Sigmoid colon (tissue), 7 donors: ENCODE measurements around the gene GSAP. TPM values are rescaled to one million over a fixed set of nuclear protein-coding genes. Genes with fewer than 3 reads are reported as not detected.

Source experiments
- DNase-seq: peaks from one replicate; pipeline ENCODE4 v3.0.0-alpha.2; 2019
- H3K27ac ChIP-seq, 4 donors: fragments of 200-600 bp; sonication (generic); one replicate each; pipeline ENCODE4 v1.5.1; 2016 to 2019; ENCODE audit warnings: mild to moderate bottlenecking in 1 of 4
- H3K27me3 ChIP-seq, 3 donors: fragments of 200-600 bp; sonication (generic); one replicate each; pipeline ENCODE4 v1.5.1; 2019; ENCODE audit warnings: mild to moderate bottlenecking in 1 of 3
- H3K36me3 ChIP-seq, 4 donors: fragments of 200-600 bp; sonication (generic); one replicate each; pipeline ENCODE4 v1.5.1; 2016 to 2019
- H3K4me1 ChIP-seq, 4 donors: fragments of 200-600 bp; sonication (generic); one replicate each; pipeline ENCODE4 v1.5.1; 2017 to 2019
- H3K4me3 ChIP-seq, 4 donors: fragments of 200-600 bp; sonication (generic); one replicate each; pipeline ENCODE4 v1.5.1; 2017 to 2019; ENCODE audit warnings: mild to moderate bottlenecking in 2 of 4, moderate library complexity in 1 of 4
- H3K9me3 ChIP-seq, 4 donors: fragments of 200-600 bp in 3 of 4; sonication (generic) in 3 of 4; one replicate each; pipeline versions ENCODE4 v1.5.1 to v1.6.1; 2013 to 2019
- CTCF ChIP-seq, 4 experiments: fragments of 450-650 bp in 3 of 4; fragments of 200-600 bp in 1 of 4; IDR thresholded peaks; one replicate each; pipeline ENCODE4 v1.5.1; 2016 to 2019; ENCODE audit warnings: antibody characterized with exemption in 4 of 4, mild to moderate bottlenecking in 3 of 4, moderate library complexity in 2 of 4
- EP300 ChIP-seq, 4 donors: sonication (generic); formaldehyde crosslinking; IDR thresholded peaks; one replicate each; pipeline ENCODE4 v1.6.1; 2017; ENCODE audit warnings: antibody characterized with exemption in 4 of 4
- POLR2A ChIP-seq, 2 donors: fragments of 450-650 bp; IDR thresholded peaks; one replicate each; pipeline ENCODE4 v1.6.1; 2016; ENCODE audit warnings: antibody characterized with exemption in 2 of 2, mild to moderate bottlenecking in 2 of 2, moderate library complexity in 2 of 2
- POLR2AphosphoS5 ChIP-seq, 4 donors: sonication (generic); formaldehyde crosslinking; IDR thresholded peaks; one replicate each; pipeline ENCODE4 v1.6.1; 2017; ENCODE audit warnings: antibody characterized with exemption in 4 of 4
- WGBS, 2 donors: extraction: QIAGEN DNeasy Blood & Tissue Kit; methylation state at CpG; one replicate each; pipeline ENCODE4 v1.1.7; 2013; 5-methylcytosine and 5-hydroxymethylcytosine counted together
- intact Hi-C: fragments of 100-400 bp; cut with DNase I; formaldehyde crosslinking; loops from one replicate; pipeline ENCODE4 v1.15.1; 2023
- polyA plus RNA-seq, 3 donors: library from polyadenylated mRNA; stranded (reverse); fragments of 200-250 nt; gene quantifications; one replicate each; pipeline ENCODE4 v1.2.3, GENCODE V29; 2013
- total RNA-seq, 4 donors: library from RNA; depleted of rRNA; stranded (reverse); fragments of >200 nt; gene quantifications; one replicate each; pipeline ENCODE4 v1.1.0, GENCODE V29; 2016
- donor health status: healthy with polysubstance abuse.
- donor health status: Bipolar disorder and iron deficiency.
- donor health status: healthy.

GSAP gene
- total and polyA plus RNA-seq, 7 donors: 3.6 to 30.2 (median 15.1) TPM

DNA sequence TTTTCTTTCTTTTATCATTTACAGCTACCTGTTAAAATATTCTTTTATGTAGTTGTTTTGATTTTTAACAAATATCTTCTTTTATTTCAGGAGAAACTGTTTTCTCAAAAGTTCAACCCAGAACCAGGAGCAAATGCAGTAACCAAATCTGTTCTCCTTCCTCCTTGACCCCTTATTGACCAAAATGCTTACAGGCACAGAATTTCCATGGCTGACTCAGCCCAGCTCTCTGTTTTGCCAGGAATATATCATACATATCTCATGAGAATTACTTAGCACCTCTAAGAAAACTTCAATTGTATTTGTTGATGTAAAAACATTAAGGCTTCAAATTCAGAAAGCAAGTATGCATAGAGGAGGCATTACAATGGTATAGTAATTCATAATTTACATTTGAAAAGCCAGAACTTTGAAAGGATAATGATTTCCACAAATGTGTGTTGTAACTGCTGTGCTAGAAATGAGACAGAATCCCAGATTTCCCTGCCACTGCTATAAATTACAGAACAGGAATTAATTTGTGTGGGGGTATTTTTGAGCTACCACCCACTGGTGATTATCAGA is 2.2 kb downstream of the GSAP start:
- H3K27me3 ChIP-seq: no peaks in the 10 kb centered on the region
- peak overlapping the region in 3 of 4 donors; percentile 22 to 85 (median 39) for H3K27ac ChIP-seq
- intact Hi-C loops: no loop called here

DNA sequence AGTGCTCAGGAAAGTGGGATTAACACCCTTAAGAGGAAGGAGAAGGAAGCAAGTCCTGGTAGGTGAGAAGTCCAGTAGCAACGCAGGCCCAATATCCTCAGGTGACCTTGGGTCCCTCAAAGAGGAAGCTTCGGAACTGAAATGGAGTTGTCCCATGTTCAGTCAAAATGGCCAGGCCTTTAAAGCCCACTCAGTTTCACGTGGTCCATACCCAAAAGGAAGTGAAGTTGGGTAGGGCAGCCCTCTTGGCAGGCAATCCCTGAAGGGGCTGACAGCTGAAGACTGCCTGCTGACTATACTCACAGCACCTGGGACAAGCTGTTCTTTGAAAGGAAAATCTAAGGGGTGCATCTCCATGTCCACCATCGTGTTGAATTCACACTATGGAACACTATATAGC is 3.0 kb downstream of the GSAP start:
- Histone ChIP-seq H3K36me3 (no peaks in the 10 kb centered on the region), H3K9me3 (no peaks in the 10 kb centered on the region), H3K4me1 (peaks cover 0 to 13% (median 4%) of the 10 kb centered on the region in 4 donors), H3K27me3 (no peaks in the 10 kb centered on the region), H3K27ac (peak overlapping the region in 2 of 4 donors; percentile 1 to 85), H3K4me3 (no peak overlapping the region)
- TF ChIP-seq CTCF (IDR thresholded peaks at IDR 0.05) (no peak), POLR2AphosphoS5 (IDR thresholded peaks at IDR 0.05) (no peak), EP300 (IDR thresholded peaks at IDR 0.05) (no peak), POLR2A (IDR thresholded peaks at IDR 0.05) (no peak)
- intact Hi-C loops: no loop called here
- no peak for DNase-seq
- 71 to 74% methylated on average over 4 of the region's 4 CpGs for WGBS, 2 donors

More for the DNA sequence above, 2.2 kb downstream of the GSAP start:
- Histone ChIP-seq H3K4me1 (peaks cover 0 to 13% (median 4%) of the 10 kb centered on the region in 4 donors), H3K36me3 (no peaks in the 10 kb centered on the region), H3K4me3 (no peak overlapping the region), H3K9me3 (no peaks in the 10 kb centered on the region)
- TF ChIP-seq CTCF (IDR thresholded peaks at IDR 0.05) (no peak), POLR2AphosphoS5 (IDR thresholded peaks at IDR 0.05) (no peak), EP300 (IDR thresholded peaks at IDR 0.05) (no peak), POLR2A (IDR thresholded peaks at IDR 0.05) (no peak)
- DNase-seq: no peak

DNA sequence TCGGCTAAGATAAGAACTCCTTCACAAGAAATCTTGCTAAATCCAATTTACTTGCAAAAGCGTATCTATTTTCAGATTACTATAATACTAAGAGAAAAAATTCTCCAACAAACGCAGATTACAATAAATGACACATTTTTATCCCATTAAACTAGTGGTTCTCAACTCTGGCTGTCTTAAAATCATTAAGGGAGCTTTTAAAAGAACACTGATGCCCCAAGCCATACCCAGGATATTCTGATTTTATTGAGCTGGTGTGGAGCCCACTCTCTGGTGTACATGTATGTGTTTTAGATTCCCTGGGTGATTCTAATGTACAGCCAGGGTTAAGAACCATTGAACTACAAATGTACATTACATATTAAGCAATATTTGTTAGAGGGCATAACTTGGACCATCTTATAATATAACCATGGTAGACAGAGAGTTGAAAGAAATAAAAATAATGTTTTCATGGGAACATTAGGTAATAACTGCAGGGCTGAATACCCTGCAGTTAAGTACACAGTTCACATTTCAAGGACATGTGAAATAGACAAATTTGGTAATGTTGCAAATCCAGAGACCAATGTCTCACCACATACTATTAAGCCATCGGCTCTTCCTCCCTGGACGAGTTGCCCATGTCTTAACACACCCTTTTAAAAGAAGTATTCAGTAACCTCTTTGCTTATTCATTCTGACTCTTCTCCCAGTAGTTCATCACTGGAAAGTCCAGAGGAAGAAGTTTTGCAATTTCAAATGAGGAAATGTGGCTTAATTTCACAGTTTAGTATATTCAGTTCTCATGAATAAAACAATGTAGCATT is 6.2 kb downstream of the GSAP start:
- peak in 1 of 4 donors; percentile 20 for TF ChIP-seq POLR2AphosphoS5 (IDR thresholded peaks at IDR 0.05)
- TF ChIP-seq POLR2A (IDR thresholded peaks at IDR 0.05): no peak
- TF ChIP-seq CTCF (IDR thresholded peaks at IDR 0.05): no peak
- DNase-seq: no peak
- intact Hi-C loops: no loop called here
- no peaks in the 10 kb centered on the region for H3K36me3 ChIP-seq
- WGBS, 2 donors: 85 to 91% methylated on average over 5 of the region's 5 CpGs
- H3K9me3 ChIP-seq: no peaks in the 10 kb centered on the region
- peaks cover 0 to 1% (median 0%) of the 10 kb centered on the region in 4 donors for H3K4me1 ChIP-seq
- peak overlapping the region in 2 of 4 donors; percentile 30 to 55 for H3K27ac ChIP-seq
- no peaks in the 10 kb centered on the region for H3K27me3 ChIP-seq
- H3K4me3 ChIP-seq: no peak overlapping the region

GRCh38 chr7:77409005-77409738 is 7.0 kb downstream of the GSAP start:
- H3K27me3 ChIP-seq: no peaks in the 10 kb centered on the region
- no peaks in the 10 kb centered on the region for H3K9me3 ChIP-seq
- intact Hi-C loops: no loop called here
- H3K4me1 ChIP-seq: no peaks in the 10 kb centered on the region
- DNase-seq: no peak
- H3K27ac ChIP-seq: no peak overlapping the region
- no peaks in the 10 kb centered on the region for H3K36me3 ChIP-seq
- H3K4me3 ChIP-seq: no peak overlapping the region
- WGBS, 2 donors: 70 to 78% methylated on average over 7 of the region's 7 CpGs
- TF ChIP-seq POLR2AphosphoS5 (IDR thresholded peaks at IDR 0.05): no peak
- no peak for TF ChIP-seq CTCF (IDR thresholded peaks at IDR 0.05)
- TF ChIP-seq EP300 (IDR thresholded peaks at IDR 0.05): no peak
- no peak for TF ChIP-seq POLR2A (IDR thresholded peaks at IDR 0.05)
